ENCODE results near the gene COL27A1. TPM values are rescaled to one million over a fixed set of nuclear protein-coding genes. Genes with fewer than 3 reads are reported as not detected.
A peak's percentile ranks its signal among the peaks of the same experiment; 100 is the strongest.

Gene COL27A1
- total and polyA plus RNA-seq, 9 of the 15 experiments (the other 6 are each of a cell fraction or from before 2014, with no cell fraction given), result 0.07 TPM; not detected in 8

DNA sequence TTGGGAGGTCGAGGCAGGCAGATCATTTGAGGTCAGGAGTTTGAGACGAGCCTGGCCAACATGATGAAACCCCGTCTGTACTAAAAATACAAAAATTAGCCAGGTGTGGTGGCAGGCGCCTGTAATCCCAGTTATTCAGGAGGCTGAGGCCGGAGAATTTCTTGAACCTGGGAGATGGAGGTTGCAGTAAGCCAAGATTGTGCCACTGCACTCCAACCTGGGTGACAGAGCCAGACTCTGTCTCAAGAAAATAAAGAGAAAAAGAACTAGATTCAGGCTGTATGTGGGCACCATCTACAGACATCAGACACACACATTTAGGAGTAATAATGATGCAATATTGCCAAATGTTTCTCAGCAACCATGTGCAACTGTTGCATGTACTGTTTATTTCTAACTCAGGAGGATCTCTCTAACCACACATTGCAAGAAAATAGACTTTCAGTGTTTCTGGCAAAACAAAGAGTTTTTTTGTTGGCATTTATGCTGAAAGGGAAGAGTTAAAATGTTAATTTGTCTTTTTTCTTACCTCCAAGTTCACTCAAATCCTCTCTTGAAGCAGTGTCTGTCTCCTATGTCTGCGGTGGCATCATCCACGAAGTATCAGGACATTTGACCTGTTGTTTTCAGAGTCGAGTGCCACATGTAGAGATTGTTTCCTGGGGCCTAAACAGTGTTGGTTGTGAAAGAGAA lies 162.5 kb downstream of the COL27A1 start (continued):
- TF ChIP-seq, protein P1, sequence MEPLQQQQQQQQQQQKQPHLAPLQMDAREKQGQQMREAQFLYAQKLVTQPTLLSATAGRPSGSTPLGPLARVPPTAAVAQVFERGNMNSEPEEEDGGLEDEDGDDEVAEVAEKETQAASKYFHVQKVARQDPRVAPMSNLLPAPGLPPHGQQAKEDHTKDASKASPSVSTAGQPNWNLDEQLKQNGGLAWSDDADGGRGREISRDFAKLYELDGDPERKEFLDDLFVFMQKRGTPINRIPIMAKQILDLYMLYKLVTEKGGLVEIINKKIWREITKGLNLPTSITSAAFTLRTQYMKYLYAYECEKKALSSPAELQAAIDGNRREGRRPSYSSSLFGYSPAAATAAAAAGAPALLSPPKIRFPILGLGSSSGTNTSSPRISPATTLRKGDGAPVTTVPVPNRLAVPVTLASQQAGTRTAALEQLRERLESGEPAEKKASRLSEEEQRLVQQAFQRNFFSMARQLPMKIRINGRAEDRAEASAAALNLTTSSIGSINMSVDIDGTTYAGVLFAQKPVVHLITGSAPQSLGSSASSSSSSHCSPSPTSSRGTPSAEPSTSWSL (CRISPR knock-in tag; IDR thresholded peaks at IDR 0.05; ENCODE audit: borderline replicate concordance), result no peak
- TF ChIP-seq, protein P2, sequence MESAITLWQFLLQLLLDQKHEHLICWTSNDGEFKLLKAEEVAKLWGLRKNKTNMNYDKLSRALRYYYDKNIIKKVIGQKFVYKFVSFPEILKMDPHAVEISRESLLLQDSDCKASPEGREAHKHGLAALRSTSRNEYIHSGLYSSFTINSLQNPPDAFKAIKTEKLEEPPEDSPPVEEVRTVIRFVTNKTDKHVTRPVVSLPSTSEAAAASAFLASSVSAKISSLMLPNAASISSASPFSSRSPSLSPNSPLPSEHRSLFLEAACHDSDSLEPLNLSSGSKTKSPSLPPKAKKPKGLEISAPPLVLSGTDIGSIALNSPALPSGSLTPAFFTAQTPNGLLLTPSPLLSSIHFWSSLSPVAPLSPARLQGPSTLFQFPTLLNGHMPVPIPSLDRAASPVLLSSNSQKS (CRISPR knock-in tag; IDR thresholded peaks at IDR 0.05), result no peak
- 0 out of 2 replicates have a peak, but pooled peaks have one; percentile 22 for TF ChIP-seq JUND (IDR thresholded peaks at IDR 0.05; ENCODE audit: borderline replicate concordance, low read depth, low read length)
- TF ChIP-seq JUND (tag; IDR thresholded peaks at IDR 0.05; ENCODE audit: borderline replicate concordance, low read depth, low read length), result no peak
- TF ChIP-seq EP400 (IDR thresholded peaks at IDR 0.05), result peak; percentile 70
- TF ChIP-seq MGA (IDR thresholded peaks at IDR 0.05), result 0 out of 2 replicates have a peak, but pooled peaks have one; percentile 32
- TF ChIP-seq, protein P3, sequence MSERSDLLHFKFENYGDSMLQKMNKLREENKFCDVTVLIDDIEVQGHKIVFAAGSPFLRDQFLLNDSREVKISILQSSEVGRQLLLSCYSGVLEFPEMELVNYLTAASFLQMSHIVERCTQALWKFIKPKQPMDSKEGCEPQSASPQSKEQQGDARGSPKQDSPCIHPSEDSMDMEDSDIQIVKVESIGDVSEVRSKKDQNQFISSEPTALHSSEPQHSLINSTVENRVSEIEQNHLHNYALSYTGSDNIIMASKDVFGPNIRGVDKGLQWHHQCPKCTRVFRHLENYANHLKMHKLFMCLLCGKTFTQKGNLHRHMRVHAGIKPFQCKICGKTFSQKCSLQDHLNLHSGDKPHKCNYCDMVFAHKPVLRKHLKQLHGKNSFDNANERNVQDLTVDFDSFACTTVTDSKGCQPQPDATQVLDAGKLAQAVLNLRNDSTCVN (CRISPR knock-in tag; IDR thresholded peaks at IDR 0.05), result no peak
- peak; percentile 60; the same call in 1 of the 2 replicates for TF ChIP-seq CEBPB (tag; IDR thresholded peaks at IDR 0.05)
- no peak for TF ChIP-seq ZNF197 (CRISPR knock-in tag; IDR thresholded peaks at IDR 0.05; ENCODE audit: low read depth)
- 0 out of 2 replicates have a peak, but pooled peaks have one; percentile 35 for TF ChIP-seq ZSCAN32 (CRISPR knock-in tag; IDR thresholded peaks at IDR 0.05)
- no peak for TF ChIP-seq CHD1 (IDR thresholded peaks at IDR 0.05; ENCODE audit: low read length)

Measured in K562 (cell line).